Esophagus (tissue), 2 donors: Measurements from ENCODE around the gene ATP1B3. TPM values are rescaled to one million over a fixed set of nuclear protein-coding genes. Genes with fewer than 3 reads are reported as not detected.
"Not testable (repeated sequence)": the region's sequence is repeated elsewhere in the genome, so short reads cannot be mapped to it uniquely, and the experiment has no call there.

Experiments
- H3K27ac ChIP-seq, 2 donors: one replicate each; pipeline ENCODE4 v1.5.1; 2013; ENCODE audit warnings: low read depth in 2 of 2, mild to moderate bottlenecking in 2 of 2, inconsistent platforms in 1 of 2, low read length in 1 of 2, moderate library complexity in 1 of 2
- H3K27me3 ChIP-seq, 2 donors: one replicate each; pipeline ENCODE4 v1.6.1; 2013; ENCODE audit warnings: low read length in 2 of 2, control low read depth in 1 of 2, mild to moderate bottlenecking in 1 of 2; ENCODE audit not compliant: insufficient read depth in 2 of 2, control insufficient read depth in 1 of 2
- H3K36me3 ChIP-seq, 2 donors: one replicate each; pipeline ENCODE4 v1.6.1; 2013; ENCODE audit warnings: low read length in 1 of 2; ENCODE audit not compliant: control insufficient read depth in 2 of 2, insufficient read depth in 2 of 2
- H3K4me1 ChIP-seq, 2 donors: one replicate each; pipeline ENCODE4 v1.6.1; 2013; ENCODE audit warnings: low read length in 1 of 2; ENCODE audit not compliant: control insufficient read depth in 2 of 2, insufficient read depth in 2 of 2
- H3K4me3 ChIP-seq, 2 donors: one replicate each; pipeline ENCODE4 v1.5.1; 2013; ENCODE audit warnings: low read length in 2 of 2, mild to moderate bottlenecking in 2 of 2, low read depth in 1 of 2, moderate library complexity in 1 of 2
- H3K9me3 ChIP-seq, 2 donors: one replicate each; pipeline ENCODE4 v1.6.1; 2013; ENCODE audit warnings: mild to moderate bottlenecking in 2 of 2, low read depth in 1 of 2, low read length in 1 of 2, moderate library complexity in 1 of 2; ENCODE audit not compliant: control insufficient read depth in 2 of 2, insufficient read depth in 1 of 2
- WGBS, 2 donors: extraction: QIAGEN DNeasy Blood & Tissue Kit; methylation state at CpG; one replicate each; pipeline ENCODE4 v1.1.7; 2013; 5-methylcytosine and 5-hydroxymethylcytosine counted together
- polyA plus RNA-seq, 2 donors: library from polyadenylated mRNA; stranded (reverse); fragments of 200-250 nt; gene quantifications; one replicate each; pipeline ENCODE4 v1.2.3, GENCODE V29; 2013
- donor health status: healthy with polysubstance abuse.
- donor health status: Bipolar disorder and iron deficiency.

ATP1B3 gene
- polyA plus RNA-seq, 2 donors, result 134 to 173 TPM

GRCh38 chr3:141844812-141845211 lies 31.6 kb upstream of the ATP1B3 start:
- Histone ChIP-seq H3K4me1 (peaks cover 0 to 2% of the 10 kb centered on the region in 2 donors), H3K36me3 (no peaks in the 10 kb centered on the region), H3K4me3 (no peak overlapping the region), H3K9me3 (no peaks in the 10 kb centered on the region), H3K27me3 (no peaks in the 10 kb centered on the region), H3K27ac (no peak overlapping the region)
- WGBS, 2 donors, result 94 to 96% methylated on average over 2 of the region's 2 CpGs

- WGBS, 2 donors, result 84 to 89% methylated on average over 5 of the region's 5 CpGs
- peaks cover 0 to 2% of the 10 kb centered on the region in 2 donors for H3K4me1 ChIP-seq
- no peaks in the 10 kb centered on the region for H3K36me3 ChIP-seq
- H3K27me3 ChIP-seq, result no peaks in the 10 kb centered on the region
- H3K27ac ChIP-seq, result no peak overlapping the region
- no peak overlapping the region for H3K4me3 ChIP-seq
- H3K9me3 ChIP-seq, result no peaks in the 10 kb centered on the region
Observed at GRCh38 chr3:141845407-141846049, 30.9 kb upstream of the ATP1B3 start.

DNA sequence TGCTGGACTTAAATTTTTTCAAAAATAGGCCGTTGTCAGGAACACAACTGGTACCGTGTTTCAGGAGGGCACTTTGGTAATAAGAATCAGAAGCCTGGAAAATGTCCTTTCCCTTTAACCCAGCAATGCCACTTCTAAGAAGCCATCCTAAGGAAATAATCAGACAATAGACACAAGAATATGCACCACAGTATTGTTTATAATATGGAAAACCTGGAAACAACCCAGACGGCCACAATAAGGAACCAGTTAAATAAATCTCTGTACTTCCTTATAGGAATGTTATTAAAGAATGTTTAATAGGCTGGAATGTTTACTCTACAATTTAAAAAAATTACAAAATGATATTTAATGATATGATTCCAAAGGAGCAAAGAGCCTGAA lies 30.4 kb upstream of the ATP1B3 start:
- Histone ChIP-seq H3K4me3 (no peak overlapping the region), H3K27ac (no peak overlapping the region), H3K36me3 (no peaks in the 10 kb centered on the region), H3K9me3 (no peaks in the 10 kb centered on the region), H3K4me1 (peaks cover 0 to 2% of the 10 kb centered on the region in 2 donors), H3K27me3 (no peaks in the 10 kb centered on the region)
- 47 to 54% methylated on average over 3 of the region's 3 CpGs for WGBS, 2 donors

- H3K27me3 ChIP-seq, H3K4me3 ChIP-seq, H3K36me3 ChIP-seq, H3K9me3 ChIP-seq, H3K27ac ChIP-seq, H3K4me1 ChIP-seq: not testable (repeated sequence)
- 89 to 92% methylated on average over 5 of the region's 5 CpGs for WGBS, 2 donors
Observed at GRCh38 chr3:141848159-141848748, 28.2 kb upstream of the ATP1B3 start.

GRCh38 chr3:141849056-141849815 lies 27.2 kb upstream of the ATP1B3 start:
- Histone ChIP-seq H3K27me3 (no peaks in the 10 kb centered on the region), H3K4me1 (peaks cover 0 to 3% of the 10 kb centered on the region in 2 donors), H3K4me3 (no peak overlapping the region), H3K36me3 (no peaks in the 10 kb centered on the region), H3K9me3 (no peaks in the 10 kb centered on the region), H3K27ac (no peak overlapping the region)
- 78 to 83% methylated on average over 11 of the region's 11 CpGs for WGBS, 2 donors

GRCh38 chr3:141851411-141851810 lies 25.0 kb upstream of the ATP1B3 start:
- no peaks in the 10 kb centered on the region for H3K9me3 ChIP-seq
- H3K4me1 ChIP-seq, result peaks cover 0 to 3% of the 10 kb centered on the region in 2 donors
- 74 to 78% methylated on average over 5 of the region's 5 CpGs for WGBS, 2 donors
- no peaks in the 10 kb centered on the region for H3K36me3 ChIP-seq
- H3K4me3 ChIP-seq, result no peak overlapping the region
- H3K27ac ChIP-seq, result no peak overlapping the region
- H3K27me3 ChIP-seq, result no peaks in the 10 kb centered on the region

GRCh38 chr3:141853081-141853601 lies 23.3 kb upstream of the ATP1B3 start:
- H3K27ac ChIP-seq, result peak overlapping the region; percentile 37 to 42
- WGBS, 2 donors, result 31 to 45% methylated on average over 4 of the region's 4 CpGs
- H3K4me1 ChIP-seq, result peaks cover 0 to 3% of the 10 kb centered on the region in 2 donors
- H3K4me3 ChIP-seq, result no peak overlapping the region
- no peaks in the 10 kb centered on the region for H3K9me3 ChIP-seq
- no peaks in the 10 kb centered on the region for H3K27me3 ChIP-seq
- H3K36me3 ChIP-seq, result no peaks in the 10 kb centered on the region

DNA sequence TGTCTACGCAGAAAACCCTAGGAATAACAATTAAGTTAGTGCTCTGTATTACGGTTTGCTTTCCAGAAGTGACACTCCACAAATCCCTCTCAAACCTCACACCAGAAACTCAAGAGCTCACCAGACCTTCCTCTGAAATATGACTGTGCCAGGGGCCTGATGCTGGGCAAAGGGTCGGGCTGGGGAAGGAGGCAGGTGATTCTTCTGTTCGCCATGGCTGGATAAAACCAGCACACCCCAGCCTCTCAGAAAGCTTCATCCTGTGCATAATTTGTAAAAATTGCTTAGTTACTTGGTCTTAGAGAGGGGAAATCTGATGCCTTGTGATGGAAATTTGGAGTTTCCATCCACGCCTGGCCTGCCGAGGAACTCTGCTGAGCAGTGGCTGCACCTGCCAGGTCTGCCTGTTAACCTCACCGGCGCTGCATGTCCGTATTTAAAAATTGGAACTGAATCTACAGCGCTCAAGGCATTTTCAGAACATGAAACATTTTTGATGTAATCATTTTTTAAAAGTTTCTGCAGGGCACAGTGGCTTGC lies 22.7 kb upstream of the ATP1B3 start:
- Histone ChIP-seq H3K4me3 (no peak overlapping the region), H3K9me3 (no peaks in the 10 kb centered on the region), H3K4me1 (peaks cover 0 to 3% of the 10 kb centered on the region in 2 donors), H3K27ac (peak overlapping the region in 1 of 2 donors; percentile 42), H3K36me3 (no peaks in the 10 kb centered on the region), H3K27me3 (no peaks in the 10 kb centered on the region)
- WGBS, 2 donors, result 52 to 63% methylated on average over 10 of the region's 10 CpGs

GRCh38 chr3:141854599-141854998 lies 21.8 kb upstream of the ATP1B3 start:
- Histone ChIP-seq H3K9me3 (no peaks in the 10 kb centered on the region), H3K4me3 (no peak overlapping the region), H3K4me1 (peaks cover 0 to 3% of the 10 kb centered on the region in 2 donors), H3K36me3 (no peaks in the 10 kb centered on the region), H3K27ac (no peak overlapping the region), H3K27me3 (no peaks in the 10 kb centered on the region)
- WGBS, 2 donors, result 92 to 97% methylated on average over 1 of the region's 1 CpG
